ENCODE measurements around the gene APIP. TPM values are rescaled to one million over a fixed set of nuclear protein-coding genes. Genes with fewer than 3 reads are reported as not detected.

The APIP gene
- total RNA-seq, 2 experiments from 2014 or later: 23.9 to 30.0 TPM

DNA sequence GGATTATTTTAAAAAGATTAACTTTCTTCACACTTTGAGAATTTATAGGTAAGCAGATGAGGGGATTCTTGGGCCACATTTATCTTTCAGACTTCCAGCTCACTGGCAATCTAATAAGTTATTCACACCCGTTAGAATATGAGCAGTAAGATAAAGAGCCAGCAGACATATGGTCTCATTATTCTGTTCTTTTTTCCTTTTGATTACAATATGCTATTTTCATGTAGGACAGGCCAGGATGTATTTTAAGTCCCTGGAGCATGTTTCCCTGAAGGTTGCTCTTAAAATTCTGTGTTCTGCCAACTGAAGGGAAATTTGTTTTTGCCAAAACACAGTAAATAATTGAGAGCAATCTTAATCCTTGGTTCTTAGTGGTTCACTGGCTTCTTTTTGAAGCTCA lies 22.4 kb upstream of the APIP start:
- CTCF ChIA-PET: interaction anchor here (0.7 kb wide), 1 partner anchor 225 kb away, joined by 3 read pairs; no protein-coding TSS in a partner anchor
- Mint-ChIP-seq H3K4me1 (peaks cover 17% of the 10 kb centered on the region), H3K36me3 (peaks cover 27% of the 10 kb centered on the region), H3K9me3 (ENCODE audit: low read depth) (no peaks in the 10 kb centered on the region), H3K27me3 (no peaks in the 10 kb centered on the region), H3K4me3 (no peak overlapping the region), H3K27ac (no peak overlapping the region)
- DNase-seq (no peak), ATAC-seq (no peak)

DNA sequence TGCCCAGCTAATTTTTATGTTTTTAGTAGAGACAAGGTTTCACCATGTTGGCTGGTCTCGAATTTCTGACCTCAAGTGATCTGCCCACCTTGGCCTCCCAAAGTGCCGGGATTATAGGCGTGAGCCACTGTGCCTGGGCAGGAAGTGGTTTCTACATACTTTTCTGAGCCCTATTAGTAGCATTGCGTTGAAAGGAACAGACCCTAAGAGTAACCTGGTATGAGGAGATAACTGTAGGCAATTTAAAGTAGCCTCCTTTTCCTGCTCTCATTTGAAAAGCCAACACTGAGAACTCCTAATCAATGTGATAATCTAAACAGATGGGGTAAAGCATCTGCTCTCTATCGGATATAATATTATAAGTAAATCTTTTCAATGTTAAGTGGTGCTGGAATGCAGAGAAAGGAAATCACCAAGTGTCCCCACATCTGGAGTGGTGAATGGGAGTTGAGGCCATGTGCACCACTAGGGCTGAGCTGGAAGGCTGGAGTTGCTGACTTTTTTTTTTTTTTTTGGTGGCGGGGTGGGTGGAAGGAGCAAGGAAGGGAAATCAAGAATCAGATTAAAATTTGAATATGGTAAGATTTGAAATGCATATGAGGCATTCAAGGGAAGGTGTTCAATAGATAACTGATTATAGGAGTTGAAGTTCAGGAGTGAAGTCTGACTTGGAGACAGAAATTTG lies 20.9 kb upstream of the APIP start:
- CTCF ChIA-PET: interaction anchor here (0.6 kb wide), 1 partner anchor 207 kb away, joined by 3 read pairs; no protein-coding TSS in a partner anchor
- Mint-ChIP-seq H3K27ac (peak overlapping the region; percentile 13), H3K36me3 (peaks cover 27% of the 10 kb centered on the region), H3K9me3 (ENCODE audit: low read depth) (no peaks in the 10 kb centered on the region), H3K27me3 (no peaks in the 10 kb centered on the region), H3K4me1 (peaks cover 17% of the 10 kb centered on the region), H3K4me3 (no peak overlapping the region)
- no peak for DNase-seq
- no peak for ATAC-seq

DNA sequence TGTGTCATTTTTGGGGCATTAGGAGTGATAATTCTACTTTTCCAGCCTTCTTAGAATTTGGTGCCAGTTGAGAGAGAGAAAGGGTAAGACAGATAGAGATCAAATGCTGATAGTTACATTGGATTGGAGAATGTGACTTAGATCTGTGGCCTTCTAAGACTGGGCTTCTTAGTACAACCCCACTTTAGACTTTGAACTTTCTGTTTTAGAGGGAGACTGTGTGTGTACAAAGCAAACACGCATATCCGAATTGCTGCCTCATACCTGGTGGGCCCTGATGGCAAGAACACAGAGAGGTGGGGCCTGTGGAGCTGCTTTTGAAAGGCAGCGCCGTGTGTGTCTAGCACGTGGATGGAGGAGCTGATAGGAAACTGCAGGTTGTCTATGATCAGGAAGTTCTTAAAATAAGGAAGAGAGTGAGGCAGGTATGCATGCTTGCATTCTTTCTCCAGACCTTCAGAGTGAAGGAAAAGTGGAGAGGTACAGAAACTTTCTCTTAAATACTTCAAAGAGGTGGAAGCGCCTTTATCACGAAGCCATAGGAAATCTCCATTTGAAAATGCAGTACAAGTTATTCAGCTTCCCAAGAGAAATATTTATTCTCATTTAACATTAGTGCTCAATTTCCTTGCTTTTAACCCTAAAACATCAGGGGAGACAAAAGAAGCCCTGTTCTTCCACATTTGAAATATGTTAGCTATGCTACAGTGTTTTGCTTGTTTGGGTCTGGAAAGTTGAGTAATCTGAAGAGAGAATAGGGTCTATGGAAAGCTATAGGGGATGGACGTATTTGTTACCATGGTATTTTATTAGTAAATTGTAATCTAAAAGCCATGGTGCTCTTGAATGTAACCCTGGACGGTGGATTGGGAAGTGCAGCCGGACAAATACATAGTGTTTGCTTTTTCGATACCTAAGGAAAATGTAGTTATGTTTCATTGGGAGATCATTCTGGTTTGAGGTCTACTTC lies 13.9 kb upstream of the APIP start:
- Mint-ChIP-seq H3K4me1 (peaks cover 11% of the 10 kb centered on the region), H3K36me3 (peaks cover 9% of the 10 kb centered on the region), H3K27me3 (no peaks in the 10 kb centered on the region), H3K27ac (no peak overlapping the region), H3K4me3 (no peak overlapping the region), H3K9me3 (ENCODE audit: low read depth) (no peaks in the 10 kb centered on the region)
- DNase-seq: no peak
- CTCF ChIA-PET: interaction anchor here (0.5 to 6.3 kb wide), 2 partner anchors 15 to 460 kb away, joined by 3 to 73 read pairs; no protein-coding TSS in a partner anchor
- ATAC-seq: no peak

DNA sequence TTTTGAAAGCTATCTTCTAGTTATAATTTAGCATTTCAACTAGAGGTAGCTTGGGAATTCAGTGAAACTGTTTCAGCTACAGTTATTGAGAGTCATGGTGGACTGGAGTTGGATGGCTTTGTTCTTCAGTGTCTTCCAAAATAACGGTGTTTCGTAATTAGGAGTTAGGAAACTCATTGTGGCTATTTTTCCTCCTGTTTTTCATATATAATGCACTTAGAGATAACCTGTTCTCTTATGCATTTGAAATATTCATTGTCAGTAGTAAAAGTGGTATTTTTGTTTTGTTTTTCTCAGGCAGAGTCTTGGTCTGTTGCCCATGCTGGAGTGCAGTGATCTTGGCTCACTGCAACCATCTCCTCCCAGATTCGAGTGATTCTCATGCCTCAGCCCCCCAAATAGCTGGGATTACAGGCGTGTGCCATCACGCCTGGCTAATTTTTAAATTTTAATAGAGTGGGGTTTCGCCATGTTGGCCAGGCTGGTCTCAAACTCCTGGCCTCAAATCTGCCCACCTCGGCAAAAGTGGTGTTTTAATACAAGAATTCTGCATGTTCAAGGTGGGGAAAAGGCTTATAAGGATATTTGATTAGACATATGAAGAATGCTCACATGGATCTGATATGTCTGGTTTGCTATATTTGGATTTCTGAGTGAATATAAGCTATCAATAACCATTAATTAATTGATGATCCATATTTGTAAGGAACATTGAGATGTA lies 12.9 kb upstream of the APIP start:
- no peak overlapping the region for H3K4me3 Mint-ChIP-seq
- DNase-seq (no peak), ATAC-seq (no peak)
- H3K9me3 Mint-ChIP-seq (ENCODE audit: low read depth): no peaks in the 10 kb centered on the region
- CTCF ChIA-PET: interaction anchor here (0.6 to 6.3 kb wide), 4 partner anchors 43 to 1295 kb away, joined by 3 to 73 read pairs (median 3); no protein-coding TSS in a partner anchor
- peaks cover 5% of the 10 kb centered on the region for H3K36me3 Mint-ChIP-seq
- peaks cover 11% of the 10 kb centered on the region for H3K4me1 Mint-ChIP-seq
- no peaks in the 10 kb centered on the region for H3K27me3 Mint-ChIP-seq
- H3K27ac Mint-ChIP-seq: no peak overlapping the region

DNA sequence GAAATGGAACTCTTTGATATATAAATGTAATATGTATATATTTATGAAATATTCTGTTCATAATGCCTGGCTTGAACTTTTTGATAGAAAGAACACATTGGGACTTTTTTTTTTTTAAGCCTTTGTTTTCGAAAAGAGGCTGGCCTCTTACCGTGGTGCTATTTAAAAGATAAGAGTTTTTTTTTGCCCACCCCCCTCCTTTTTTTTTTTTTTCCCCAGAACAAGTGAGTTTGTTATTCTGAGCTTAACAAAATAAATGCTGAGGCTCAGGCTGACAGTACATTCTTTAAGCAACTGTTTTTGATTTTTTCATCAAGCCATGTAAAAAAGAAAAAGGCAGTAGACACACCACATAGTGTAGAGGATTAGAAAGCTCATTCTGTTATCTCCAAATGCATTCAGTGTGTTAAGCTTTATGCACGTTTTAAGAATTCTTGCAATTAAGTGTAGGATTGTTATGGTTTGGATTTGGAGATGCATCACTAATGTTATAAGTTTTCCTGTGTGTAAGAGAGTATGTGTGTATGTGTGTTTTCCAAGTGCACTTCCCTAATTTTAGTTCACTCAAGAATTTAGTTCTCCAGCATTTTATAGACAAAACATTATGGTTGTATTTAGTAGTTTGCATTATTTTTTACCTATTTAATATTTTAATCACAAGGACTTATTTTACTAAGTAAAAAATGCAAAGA lies 12.2 kb upstream of the APIP start:
- Mint-ChIP-seq H3K27ac (no peak overlapping the region), H3K36me3 (peaks cover 3% of the 10 kb centered on the region), H3K4me3 (no peak overlapping the region), H3K4me1 (peaks cover 11% of the 10 kb centered on the region), H3K27me3 (no peaks in the 10 kb centered on the region), H3K9me3 (ENCODE audit: low read depth) (no peaks in the 10 kb centered on the region)
- CTCF ChIA-PET: interaction anchor here (0.6 to 6.3 kb wide), 4 partner anchors 44 to 1295 kb away, joined by 3 to 73 read pairs (median 3); no protein-coding TSS in a partner anchor
- no peak for DNase-seq
- ATAC-seq: no peak

DNA sequence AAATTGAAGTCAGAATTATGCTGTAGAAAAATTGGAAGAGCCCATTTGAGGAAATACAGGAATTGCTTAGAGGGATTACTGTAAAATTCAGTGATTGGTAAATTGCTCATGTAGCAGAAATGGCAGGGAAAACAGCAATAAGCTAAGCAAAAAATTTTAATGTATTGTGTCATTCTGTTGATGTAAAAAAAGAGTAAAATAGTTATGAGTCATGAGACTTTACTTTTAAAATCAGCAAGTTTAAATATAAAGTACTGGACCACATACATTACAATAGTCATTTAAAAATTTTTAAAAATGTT lies 10.6 kb upstream of the APIP start:
- Mint-ChIP-seq H3K4me3 (no peak overlapping the region), H3K27me3 (no peaks in the 10 kb centered on the region), H3K4me1 (peaks cover 11% of the 10 kb centered on the region), H3K36me3 (peaks cover 1% of the 10 kb centered on the region), H3K9me3 (ENCODE audit: low read depth) (no peaks in the 10 kb centered on the region), H3K27ac (no peak overlapping the region)
- CTCF ChIA-PET: interaction anchor here (0.7 to 6.3 kb wide), 17 partner anchors 10 to 472 kb away, joined by 3 to 73 read pairs (median 4); partner anchors contain the start of genes APIP and PDHX
- DNase-seq (no peak), ATAC-seq (no peak)

DNA sequence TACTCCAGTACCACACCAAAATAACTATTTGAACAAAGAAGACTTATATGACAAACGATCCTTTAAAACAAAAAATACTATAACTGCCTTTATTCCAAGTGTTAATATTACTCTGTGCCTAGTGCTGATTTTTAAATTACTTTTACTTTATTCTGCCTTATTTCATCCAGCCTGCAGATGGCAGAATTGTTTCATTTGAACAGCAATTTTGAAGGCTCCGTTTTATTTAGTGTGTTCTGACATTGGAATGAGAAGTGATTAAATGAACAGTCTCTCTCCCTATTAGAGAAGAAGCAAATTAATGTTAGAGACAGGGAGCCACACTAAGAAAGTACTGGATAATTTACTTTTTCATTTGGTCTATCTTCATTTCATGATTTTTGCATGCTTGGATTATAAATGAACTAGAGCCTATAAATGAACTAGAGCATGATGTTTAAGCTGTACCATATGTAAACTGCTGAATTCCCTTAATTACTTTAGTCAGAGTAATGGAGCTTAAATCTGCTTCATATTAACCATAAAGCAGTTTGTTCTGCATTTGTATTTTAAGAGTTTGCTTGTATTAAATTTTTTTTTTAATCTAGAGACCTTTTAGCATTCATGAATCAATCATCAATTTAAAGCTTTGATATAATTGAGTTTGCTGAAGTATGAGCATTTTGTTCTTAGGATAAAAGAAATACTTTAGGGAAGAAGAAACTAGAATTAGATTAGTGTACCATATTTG lies 10.1 kb upstream of the APIP start:
- Mint-ChIP-seq H3K36me3 (peaks cover 1% of the 10 kb centered on the region), H3K27me3 (no peaks in the 10 kb centered on the region), H3K9me3 (ENCODE audit: low read depth) (no peaks in the 10 kb centered on the region), H3K4me3 (no peak overlapping the region), H3K4me1 (peaks cover 11% of the 10 kb centered on the region), H3K27ac (no peak overlapping the region)
- CTCF ChIA-PET: interaction anchor here (0.7 to 6.3 kb wide), 19 partner anchors 9 to 472 kb away, joined by 3 to 73 read pairs (median 4); partner anchors contain the start of genes APIP and PDHX
- peak; percentile 30 for ATAC-seq
- DNase-seq: no peak

DNA sequence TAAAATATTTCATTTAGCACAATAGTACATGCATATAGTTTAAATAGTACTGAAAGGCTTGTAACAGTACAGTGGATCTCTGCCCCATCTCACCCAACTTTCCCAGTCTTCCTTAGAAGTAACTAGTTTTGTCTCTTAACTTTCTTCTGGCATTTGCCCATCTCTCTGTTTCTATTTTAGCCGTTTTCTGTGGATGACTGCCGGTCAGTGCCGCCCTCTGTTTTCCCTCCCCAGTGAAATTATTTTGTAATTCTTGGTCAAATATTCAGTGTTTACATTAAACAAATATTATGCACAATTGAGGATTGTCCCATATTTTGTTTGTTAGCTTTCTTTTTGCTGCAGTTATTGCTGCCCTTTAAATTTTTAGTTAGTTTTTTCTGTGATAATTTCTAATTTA lies 8.5 kb upstream of the APIP start:
- DNase-seq (no peak), ATAC-seq (no peak)
- Mint-ChIP-seq H3K36me3 (peaks cover 1% of the 10 kb centered on the region), H3K9me3 (ENCODE audit: low read depth) (no peaks in the 10 kb centered on the region), H3K27me3 (no peaks in the 10 kb centered on the region), H3K27ac (no peak overlapping the region), H3K4me1 (peaks cover 8% of the 10 kb centered on the region), H3K4me3 (no peak overlapping the region)
- CTCF ChIA-PET: interaction anchor here (0.6 to 6.3 kb wide), 10 partner anchors 8 to 560 kb away, joined by 3 to 73 read pairs (median 6); partner anchors contain the start of genes APIP and PDHX

DNA sequence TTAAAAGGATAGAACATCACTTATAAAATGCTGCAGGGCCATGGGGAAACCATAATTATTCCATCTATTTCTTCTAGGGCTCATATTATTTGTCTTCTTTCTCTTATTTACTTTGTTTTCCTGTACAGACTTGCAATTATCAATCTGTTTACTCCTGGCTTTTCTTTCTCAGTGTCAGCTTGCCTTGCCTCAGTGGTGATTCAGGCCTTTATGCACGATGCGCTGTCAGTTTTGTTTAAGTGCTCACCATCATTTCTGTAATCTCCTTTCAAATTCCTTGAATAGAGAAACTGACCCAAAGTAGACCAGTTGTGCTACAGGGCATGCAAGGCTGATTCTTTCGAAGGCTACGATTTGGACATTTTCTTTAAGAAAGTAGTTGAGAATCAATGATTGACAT lies 5.0 kb upstream of the APIP start:
- Mint-ChIP-seq H3K36me3 (peaks cover 1% of the 10 kb centered on the region), H3K4me1 (peaks cover 19% of the 10 kb centered on the region), H3K9me3 (ENCODE audit: low read depth) (no peaks in the 10 kb centered on the region), H3K27ac (no peak overlapping the region), H3K4me3 (no peak overlapping the region), H3K27me3 (no peaks in the 10 kb centered on the region)
- CTCF ChIA-PET: interaction anchor here (1.3 kb wide), 1 partner anchor 488 kb away, joined by 3 read pairs; no protein-coding TSS in a partner anchor
- DNase-seq: no peak
- ATAC-seq: no peak

DNA sequence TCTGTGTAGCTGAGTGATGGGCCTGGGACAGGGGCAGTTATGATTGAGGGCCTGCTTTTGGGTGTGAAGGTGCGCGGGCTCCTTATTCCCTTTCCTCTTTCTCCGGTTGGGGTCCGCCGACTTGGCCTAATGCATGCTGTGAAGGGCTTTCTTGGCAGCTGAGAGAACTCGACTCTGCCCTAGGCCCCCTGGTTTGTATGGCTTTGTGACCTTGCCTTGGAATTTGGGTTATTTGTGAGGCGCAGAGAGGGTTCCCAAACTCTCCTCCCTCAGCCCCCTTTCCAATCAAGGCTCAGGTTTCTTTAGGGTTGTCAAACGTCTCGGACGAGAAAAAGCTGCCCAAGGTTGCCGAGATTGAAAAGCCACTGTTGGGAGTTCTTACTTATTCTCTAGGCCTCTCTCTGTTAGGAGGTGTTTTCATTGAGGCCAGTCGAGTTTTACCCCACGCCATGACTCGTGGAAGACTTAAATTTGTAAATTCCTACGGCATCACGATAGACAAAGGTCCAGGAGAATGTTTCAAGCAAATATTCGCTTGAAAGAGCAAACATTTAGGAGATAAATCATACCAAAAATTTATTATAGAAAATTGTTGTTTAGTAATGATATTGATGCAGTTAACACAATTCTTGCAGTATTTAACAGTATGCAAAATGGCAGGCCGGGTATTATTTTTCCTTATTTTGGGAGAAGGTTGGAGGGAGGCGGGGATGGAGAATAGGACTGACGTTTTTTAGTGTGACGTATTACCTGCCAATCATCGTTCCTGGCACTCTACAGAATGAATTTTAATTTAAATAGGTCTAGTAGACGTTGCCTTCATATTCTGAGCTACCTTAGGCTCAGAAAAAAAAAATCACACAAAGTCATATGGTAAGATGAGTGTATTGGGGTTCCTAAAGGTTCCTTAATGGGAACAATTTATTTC lies 928 bp upstream of the APIP start:
- ATAC-seq: no peak
- Mint-ChIP-seq H3K27me3 (no peaks in the 10 kb centered on the region), H3K4me3 (peak overlapping the region; percentile 83), H3K9me3 (ENCODE audit: low read depth) (peaks cover 5% of the 10 kb centered on the region), H3K4me1 (peaks cover 27% of the 10 kb centered on the region), H3K27ac (peak overlapping the region; percentile 84), H3K36me3 (peaks cover 14% of the 10 kb centered on the region)
- no peak for DNase-seq
- CTCF ChIA-PET: interaction anchor here (1.0 to 3.6 kb wide), 4 partner anchors 9 to 568 kb away, joined by 3 to 22 read pairs (median 4); no protein-coding TSS in a partner anchor

Measured in activated CD8-positive, alpha-beta memory T cell treated with anti-CD3 and anti-CD28 coated beads, Interleukin-2, amount 10 ng/mL, durations not matched to agents 7 days and 5 days (primary cell).